COLO829 (cell line): Measurements from ENCODE around the gene PDE4D.
A peak's percentile ranks its signal among the peaks of the same experiment; 100 is the strongest.

Experiments used
- DNase-seq: peaks from one replicate; pipeline ENCODE4 v3.0.0; 2012; ENCODE audit warnings: low spot score

PDE4D gene

GRCh38 chr5:59543821-59544442 is 349.6 kb downstream of the PDE4D start:
- no peak for DNase-seq

- no peak for DNase-seq
Observed at GRCh38 chr5:59542851-59543820, 350.4 kb downstream of the PDE4D start.

- DNase-seq = no peak
Observed at GRCh38 chr5:59542306-59542705, 351.2 kb downstream of the PDE4D start.

- no peak for DNase-seq
Observed at GRCh38 chr5:59540366-59540765, 353.2 kb downstream of the PDE4D start.

GRCh38 chr5:59538750-59539121 is 354.8 kb downstream of the PDE4D start:
- DNase-seq = no peak

- DNase-seq = no peak
Observed at GRCh38 chr5:59537961-59538749, 355.4 kb downstream of the PDE4D start.

- DNase-seq = no peak
Observed at GRCh38 chr5:59536875-59537274, 356.7 kb downstream of the PDE4D start.

- no peak for DNase-seq
Observed at GRCh38 chr5:59535561-59535960, 358.0 kb downstream of the PDE4D start.

GRCh38 chr5:59533730-59534108 is 359.8 kb downstream of the PDE4D start:
- DNase-seq = no peak

- DNase-seq = peak; percentile 26
Observed at GRCh38 chr5:59532979-59533729, 360.4 kb downstream of the PDE4D start.

GRCh38 chr5:59529239-59529638 is 364.3 kb downstream of the PDE4D start:
- no peak for DNase-seq

- DNase-seq = no peak
Observed at GRCh38 chr5:59528202-59528862, 365.2 kb downstream of the PDE4D start.

- DNase-seq = no peak
Observed at GRCh38 chr5:59525957-59526356, 367.6 kb downstream of the PDE4D start.

- DNase-seq = no peak
Observed at GRCh38 chr5:59525311-59525710, 368.2 kb downstream of the PDE4D start.

- DNase-seq = no peak
Observed at GRCh38 chr5:59522201-59522831, 371.2 kb downstream of the PDE4D start.

GRCh38 chr5:59521476-59521875 is 372.1 kb downstream of the PDE4D start:
- no peak for DNase-seq

- DNase-seq = no peak
Observed at GRCh38 chr5:59519338-59519737, 374.2 kb downstream of the PDE4D start.

GRCh38 chr5:59517926-59518585 is 375.5 kb downstream of the PDE4D start:
- DNase-seq = no peak

GRCh38 chr5:59516161-59516560 is 377.4 kb downstream of the PDE4D start:
- no peak for DNase-seq

GRCh38 chr5:59506285-59506877 is 387.1 kb downstream of the PDE4D start:
- peak; percentile 8 for DNase-seq
